ENCODE measurements around the gene GPR37.

DNA sequence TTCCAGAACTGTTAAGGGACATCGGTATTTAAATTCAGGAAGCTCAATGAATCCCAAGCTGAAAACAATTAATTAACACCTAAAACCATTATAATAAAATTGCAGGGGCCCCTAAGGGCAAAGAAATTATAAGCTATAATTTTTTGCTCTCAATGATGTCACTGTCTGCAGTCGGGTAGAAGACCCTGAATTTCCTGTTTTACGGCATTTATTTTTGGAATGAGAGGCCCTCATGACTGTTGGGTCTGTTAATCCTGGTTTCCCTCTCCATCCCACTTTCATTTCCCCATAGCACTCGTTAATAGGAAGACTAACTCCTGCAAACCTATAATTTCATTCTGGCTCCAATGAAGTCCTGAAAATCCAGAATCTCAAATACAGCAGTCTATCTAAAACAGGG, 25.8 kb upstream of the GPR37 start:
- TF ChIP-seq CTCF (IDR thresholded peaks at IDR 0.05) (no peak), POLR2A (IDR thresholded peaks at IDR 0.05) (no peak)

All from prostate gland (tissue), 2 donors.